SK-N-SH (cell line): ENCODE measurements around the gene OR6B1.

Experiments
- CHD2 ChIP-seq: fragments of 150-350 bp; IDR thresholded peaks from 2 replicates; pipeline ENCODE4 v1.6.1; 2018; ENCODE audit warnings: low read length; ENCODE audit not compliant: partially characterized antibody
- FOSL2 ChIP-seq: IDR thresholded peaks from 2 replicates; pipeline ENCODE4 v1.4.0; 2012; ENCODE audit warnings: low read depth, mild to moderate bottlenecking, moderate library complexity, borderline replicate concordance
- FOXM1 ChIP-seq: IDR thresholded peaks from 2 replicates; pipeline ENCODE4 v1.4.0; 2012; ENCODE audit warnings: low read depth, mild to moderate bottlenecking
- GATA2 ChIP-seq: sonication (generic); formaldehyde crosslinking; IDR thresholded peaks from 2 replicates; pipeline ENCODE4 v1.5.0; 2020; ENCODE audit warnings: mild to moderate bottlenecking, missing genetic modification reagents
- MAX ChIP-seq: IDR thresholded peaks from 2 replicates; pipeline ENCODE4 v1.4.0; 2012; ENCODE audit warnings: low read depth
- POLR2AphosphoS5 ChIP-seq: IDR thresholded peaks from 2 replicates; pipeline ENCODE4 v1.6.1; 2012; ENCODE audit warnings: low read depth, low read length
- RAD21 ChIP-seq: IDR thresholded peaks from 2 replicates; pipeline ENCODE4 v1.6.1; 2012; ENCODE audit warnings: mild to moderate bottlenecking, low read length
- RXRA ChIP-seq: IDR thresholded peaks from 2 replicates; pipeline ENCODE4 v1.4.0; 2012; ENCODE audit warnings: low read depth, mild to moderate bottlenecking, borderline replicate concordance
- SIN3A ChIP-seq: IDR thresholded peaks from 2 replicates; pipeline ENCODE4 v1.6.1; 2012; ENCODE audit warnings: low read depth, mild to moderate bottlenecking, low read length, moderate library complexity, borderline replicate concordance
- TAF1 ChIP-seq: IDR thresholded peaks from 2 replicates; pipeline ENCODE4 v1.6.1; 2012; ENCODE audit warnings: low read depth, mild to moderate bottlenecking, low read length, moderate library complexity, borderline replicate concordance
- USF2 ChIP-seq: fragments of 150-350 bp; IDR thresholded peaks from 2 replicates; pipeline ENCODE4 v1.6.1; 2017; ENCODE audit warnings: antibody characterized with exemption, low read length, low read depth, borderline replicate concordance
- ZBTB33 ChIP-seq: IDR thresholded peaks from 2 replicates; pipeline ENCODE4 v1.4.0; 2012; ENCODE audit warnings: low read depth, borderline replicate concordance
- TF ChIP-seq, protein P1 (sequence below): fragments of 200-600 bp; sonication (generic); IDR thresholded peaks from 2 replicates; pipeline ENCODE4 v1.6.1; 2017; ENCODE audit warnings: antibody characterized with exemption, mild to moderate bottlenecking, moderate library complexity

GRCh38 chr7:144019457-144019856, 19.3 kb downstream of the OR6B1 start:
- TF ChIP-seq, protein P1, sequence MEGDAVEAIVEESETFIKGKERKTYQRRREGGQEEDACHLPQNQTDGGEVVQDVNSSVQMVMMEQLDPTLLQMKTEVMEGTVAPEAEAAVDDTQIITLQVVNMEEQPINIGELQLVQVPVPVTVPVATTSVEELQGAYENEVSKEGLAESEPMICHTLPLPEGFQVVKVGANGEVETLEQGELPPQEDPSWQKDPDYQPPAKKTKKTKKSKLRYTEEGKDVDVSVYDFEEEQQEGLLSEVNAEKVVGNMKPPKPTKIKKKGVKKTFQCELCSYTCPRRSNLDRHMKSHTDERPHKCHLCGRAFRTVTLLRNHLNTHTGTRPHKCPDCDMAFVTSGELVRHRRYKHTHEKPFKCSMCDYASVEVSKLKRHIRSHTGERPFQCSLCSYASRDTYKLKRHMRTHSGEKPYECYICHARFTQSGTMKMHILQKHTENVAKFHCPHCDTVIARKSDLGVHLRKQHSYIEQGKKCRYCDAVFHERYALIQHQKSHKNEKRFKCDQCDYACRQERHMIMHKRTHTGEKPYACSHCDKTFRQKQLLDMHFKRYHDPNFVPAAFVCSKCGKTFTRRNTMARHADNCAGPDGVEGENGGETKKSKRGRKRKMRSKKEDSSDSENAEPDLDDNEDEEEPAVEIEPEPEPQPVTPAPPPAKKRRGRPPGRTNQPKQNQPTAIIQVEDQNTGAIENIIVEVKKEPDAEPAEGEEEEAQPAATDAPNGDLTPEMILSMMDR = no peak
- TF ChIP-seq USF2 = no peak
- no peak for TF ChIP-seq ZBTB33
- no peak for TF ChIP-seq GATA2 (CRISPR knock-in tag)
- no peak for TF ChIP-seq TAF1
- peak; percentile 43; the same call in 1 of the 2 replicates for TF ChIP-seq POLR2AphosphoS5
- peak; percentile 31; the same call in 1 of the 2 replicates for TF ChIP-seq MAX
- no peak for TF ChIP-seq SIN3A
- TF ChIP-seq FOSL2 = peak; percentile 86
- TF ChIP-seq CHD2 = no peak
- TF ChIP-seq RXRA = no peak
- no peak for TF ChIP-seq FOXM1
- no peak for TF ChIP-seq RAD21
